Gastrocnemius medialis (tissue), 4 donors: ENCODE measurements around the gene RBP4.

Source experiments
- POLR2A ChIP-seq, 2 donors: fragments of 450-650 bp; IDR thresholded peaks; one replicate each; pipeline ENCODE4 v1.6.1; 2017; ENCODE audit warnings: antibody characterized with exemption in 2 of 2, mild to moderate bottlenecking in 2 of 2, moderate library complexity in 2 of 2
- TF ChIP-seq, protein P1 (sequence below), 5 experiments: fragments of 450-650 bp in 3 of 5; fragments of 200-600 bp in 2 of 5; sonication (generic) in 2 of 5; IDR thresholded peaks in 4 of 5; conservative IDR thresholded peaks in 1 of 5; 1 replicate in 4 of 5; 2 replicates in 1 of 5; pipeline ENCODE4 v1.5.1; 2016 to 2019; ENCODE audit warnings: antibody characterized with exemption in 5 of 5, mild to moderate bottlenecking in 3 of 5, moderate library complexity in 3 of 5

DNA sequence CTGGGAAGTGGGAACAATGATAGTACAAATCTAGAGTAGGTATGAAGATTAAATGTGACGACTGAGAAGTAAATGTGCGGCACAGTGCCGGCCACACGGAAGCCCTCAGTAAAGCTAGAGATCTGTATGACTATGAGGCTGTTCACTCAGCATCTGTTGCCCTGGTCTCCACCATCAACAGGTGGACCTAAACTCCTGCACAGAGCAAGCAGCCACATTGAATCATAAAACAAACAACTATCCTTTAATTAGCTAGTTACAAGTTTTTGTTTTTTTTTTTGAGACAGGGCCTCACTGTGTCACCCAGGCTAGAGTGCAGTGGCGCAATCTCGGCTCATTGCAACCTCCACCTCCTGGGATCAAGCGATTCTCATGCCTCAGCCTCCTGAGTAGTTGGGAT, 16.6 kb downstream of the RBP4 start:
- TF ChIP-seq, protein P1, sequence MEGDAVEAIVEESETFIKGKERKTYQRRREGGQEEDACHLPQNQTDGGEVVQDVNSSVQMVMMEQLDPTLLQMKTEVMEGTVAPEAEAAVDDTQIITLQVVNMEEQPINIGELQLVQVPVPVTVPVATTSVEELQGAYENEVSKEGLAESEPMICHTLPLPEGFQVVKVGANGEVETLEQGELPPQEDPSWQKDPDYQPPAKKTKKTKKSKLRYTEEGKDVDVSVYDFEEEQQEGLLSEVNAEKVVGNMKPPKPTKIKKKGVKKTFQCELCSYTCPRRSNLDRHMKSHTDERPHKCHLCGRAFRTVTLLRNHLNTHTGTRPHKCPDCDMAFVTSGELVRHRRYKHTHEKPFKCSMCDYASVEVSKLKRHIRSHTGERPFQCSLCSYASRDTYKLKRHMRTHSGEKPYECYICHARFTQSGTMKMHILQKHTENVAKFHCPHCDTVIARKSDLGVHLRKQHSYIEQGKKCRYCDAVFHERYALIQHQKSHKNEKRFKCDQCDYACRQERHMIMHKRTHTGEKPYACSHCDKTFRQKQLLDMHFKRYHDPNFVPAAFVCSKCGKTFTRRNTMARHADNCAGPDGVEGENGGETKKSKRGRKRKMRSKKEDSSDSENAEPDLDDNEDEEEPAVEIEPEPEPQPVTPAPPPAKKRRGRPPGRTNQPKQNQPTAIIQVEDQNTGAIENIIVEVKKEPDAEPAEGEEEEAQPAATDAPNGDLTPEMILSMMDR (IDR thresholded peaks at IDR 0.05 in 4 of 5, conservative IDR thresholded peaks at IDR 0.05 in 1 of 5), result no peak
- no peak for TF ChIP-seq POLR2A (IDR thresholded peaks at IDR 0.05)
